GM19239 (cell line): ENCODE data around the gene KLC4.

Source experiments
- DNase-seq: peaks from one replicate; pipeline ENCODE4 v3.0.0; 2011; ENCODE audit warnings: low spot score; ENCODE audit not compliant: insufficient read length
- FAIRE-seq: peaks from 2 replicates; lab custom pipeline; 2011; peaks lifted over from hg19 to GRCh38; lab: Jason Lieb, UNC

KLC4 gene

GRCh38 chr6:43059168-43060033 lies at the start of gene KLC4, which contains the start of gene MRPL2:
Gene KLC4, plus strand, starts transcription at chr6:43059631. Its CDS starts 1,705 bp downstream, at chr6:43061336.
Gene MRPL2, minus strand, starts transcription at chr6:43059434. Its CDS starts 53 bp downstream, at chr6:43059381.
- FAIRE-seq: peak; percentile 92
- DNase-seq: peak; percentile 98

DNA sequence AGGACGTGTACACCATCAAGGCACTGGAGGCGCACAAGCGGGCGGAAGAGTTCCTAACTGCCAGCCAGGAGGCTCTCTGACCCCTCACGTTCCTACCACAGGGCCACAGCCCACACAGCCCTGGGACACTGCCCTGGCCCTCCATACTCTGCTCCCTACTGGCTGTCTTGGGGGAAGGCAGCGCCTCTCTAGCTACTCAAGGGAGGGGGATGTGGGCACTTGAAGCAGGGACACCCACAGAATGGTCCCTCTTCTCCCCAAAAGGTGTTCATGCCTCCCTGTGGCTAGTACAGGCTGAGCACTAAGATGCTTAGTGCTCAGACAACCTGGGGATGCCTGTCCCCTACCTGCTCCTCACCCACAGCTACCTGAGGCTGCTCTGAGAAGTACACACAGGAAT lies 48.2 kb upstream of the KLC4 start:
- DNase-seq (no peak), FAIRE-seq (no peak)

GRCh38 chr6:43012364-43012763 lies 47.1 kb upstream of the KLC4 start:
- DNase-seq (no peak), FAIRE-seq (no peak)

- DNase-seq: no peak
- no peak for FAIRE-seq
These were observed 46.2 kb upstream of the KLC4 start for GRCh38 chr6:43013097-43013842.

DNA sequence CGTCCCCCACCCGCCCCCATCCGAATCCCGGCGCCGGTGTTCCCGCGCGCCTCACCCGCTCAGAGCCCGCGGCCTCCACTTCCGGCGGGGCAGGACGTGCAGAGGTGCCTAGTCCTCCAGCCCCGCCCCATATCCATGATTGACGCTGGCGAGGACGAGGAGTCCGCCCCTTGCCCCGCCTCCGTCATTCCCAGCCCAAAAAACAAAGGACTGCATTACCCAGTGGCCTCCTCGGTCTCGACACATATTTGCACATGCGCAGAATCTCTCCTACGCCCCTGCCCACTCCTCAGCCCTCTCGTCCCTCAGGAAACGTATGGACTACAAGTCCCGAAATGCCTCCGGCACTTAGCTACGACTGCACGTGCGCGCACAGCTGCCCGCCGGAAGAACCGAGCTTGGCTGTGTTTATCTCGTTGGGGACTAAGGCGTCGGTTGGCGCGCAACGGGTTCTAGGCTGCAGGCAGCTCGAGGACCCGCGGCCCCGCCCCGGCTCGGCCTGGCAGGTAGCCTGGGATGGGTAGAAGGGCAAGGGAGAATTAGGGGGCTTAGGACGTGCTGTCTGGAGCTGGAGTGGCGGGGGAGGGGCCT lies 45.5 kb upstream of the KLC4 start, which contains the start of the genes KLHDC3 and MEA1:
KLHDC3 (plus strand) TSS at position 407 of the 591 bp plus-strand sequence. CDS start 2,944 bp downstream, outside the sequence.
MEA1 (minus strand) TSS at position 104 of the 591 bp plus-strand sequence. CDS start 133 bp downstream, outside the sequence.
- DNase-seq (peak; percentile 96), FAIRE-seq (peak; percentile 98)

GRCh38 chr6:43014434-43014909 lies 45.0 kb upstream of the KLC4 start:
- FAIRE-seq (no peak), DNase-seq (no peak)

DNA sequence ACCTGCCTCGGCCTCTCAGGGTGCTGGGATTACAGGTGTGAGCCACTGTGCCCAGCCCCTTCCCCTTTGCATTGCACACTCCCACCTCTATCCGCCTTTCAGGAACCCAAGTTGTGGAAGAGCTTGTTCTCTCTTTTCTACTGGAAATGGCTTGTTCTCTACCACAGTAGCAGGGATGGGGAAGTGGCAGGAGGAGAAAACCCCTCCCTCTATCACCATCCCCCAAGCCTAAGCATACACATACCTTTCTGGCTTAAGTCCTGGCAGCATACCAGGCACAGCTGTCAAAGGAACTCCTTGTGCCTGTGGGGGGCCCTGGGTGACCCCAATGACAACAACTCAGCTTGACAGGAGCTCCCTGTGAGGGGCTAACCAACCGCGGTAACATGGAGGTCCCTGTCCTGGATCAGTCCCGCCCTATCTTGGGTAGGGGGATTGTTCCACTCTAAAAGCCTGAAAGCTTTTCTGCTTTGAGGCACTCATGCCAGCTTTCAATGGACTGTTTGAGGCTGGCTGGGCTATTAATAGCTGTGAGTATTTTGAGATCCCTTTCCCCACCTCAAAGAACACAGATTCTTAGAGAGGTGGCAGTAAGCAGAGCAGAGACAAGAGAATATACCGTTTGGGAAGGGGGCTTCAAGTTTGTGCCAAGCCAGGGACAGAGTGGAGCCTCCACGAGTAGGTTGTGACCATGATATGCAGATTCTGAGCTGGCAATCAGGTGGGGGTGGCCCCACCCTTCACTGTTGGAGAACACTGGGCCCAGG lies 43.1 kb upstream of the KLC4 start:
- FAIRE-seq: no peak
- no peak for DNase-seq

- FAIRE-seq (no peak), DNase-seq (no peak)
These were observed 42.5 kb upstream of the KLC4 start for GRCh38 chr6:43016943-43017334.

GRCh38 chr6:43019152-43019551 lies 40.3 kb upstream of the KLC4 start:
- DNase-seq: no peak

DNA sequence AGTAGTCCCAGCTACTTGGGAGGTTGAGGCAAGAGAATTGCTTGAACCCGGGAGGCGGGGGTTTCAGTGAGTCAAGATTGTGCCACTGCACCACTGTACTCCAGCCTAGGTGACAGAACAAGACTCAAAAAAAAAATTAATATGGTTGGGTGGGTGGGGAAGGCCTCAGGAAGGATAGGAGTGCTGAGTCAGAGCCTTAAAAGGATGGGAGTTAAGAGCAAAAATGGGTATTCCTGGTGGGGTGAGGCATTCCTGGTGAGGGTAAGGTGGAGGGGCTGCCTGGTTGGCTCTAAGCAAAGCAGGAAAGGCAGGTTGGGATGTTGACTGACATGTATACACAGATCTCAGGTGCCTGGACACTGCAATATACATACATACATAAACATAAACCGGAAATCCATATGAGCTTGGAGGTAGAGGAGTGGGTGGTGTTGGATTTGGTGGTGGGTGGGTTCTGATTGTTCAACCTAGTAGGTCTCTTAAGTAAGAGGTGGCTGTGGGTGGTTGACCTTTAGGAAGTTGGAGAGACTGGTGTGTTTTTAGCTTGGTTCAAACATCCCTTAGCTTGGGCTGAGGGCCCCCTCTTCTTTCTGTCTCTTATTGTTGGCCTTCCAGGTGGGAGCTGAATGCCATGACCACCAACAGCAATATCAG lies 39.3 kb upstream of the KLC4 start:
- no peak for DNase-seq
- no peak for FAIRE-seq

More at GRCh38 chr6:43019152-43019551, 40.3 kb upstream of the KLC4 start:
- no peak for FAIRE-seq

GRCh38 chr6:43020847-43021246 lies 38.6 kb upstream of the KLC4 start:
- FAIRE-seq (no peak), DNase-seq (no peak)

- FAIRE-seq (peak; percentile 49), DNase-seq (peak; percentile 82)
These were observed 38.0 kb upstream of the KLC4 start, which contains the start of gene RRP36 for GRCh38 chr6:43021270-43022047. Gene RRP36, plus strand, starts transcription at chr6:43021623. Its CDS starts 32 bp downstream, at chr6:43021655.

DNA sequence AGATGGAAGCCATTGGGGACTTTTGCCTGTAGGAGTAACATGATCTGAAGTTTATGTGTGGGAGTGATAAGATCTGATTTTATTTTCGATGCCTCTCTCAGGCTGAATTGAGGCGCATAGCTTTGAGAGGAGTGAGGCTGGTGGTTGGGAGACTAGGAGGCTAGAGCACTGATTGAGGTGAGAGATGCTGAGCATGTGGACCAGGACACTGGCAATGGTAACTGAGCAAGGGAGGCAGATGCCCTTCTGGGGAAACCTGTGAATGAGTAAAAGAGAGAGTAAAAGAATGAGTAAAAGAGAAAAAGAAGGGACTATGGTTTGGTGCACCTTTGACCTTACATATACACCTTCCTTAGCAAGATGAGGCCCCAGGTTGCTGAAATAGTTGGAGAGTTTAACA lies 35.0 kb upstream of the KLC4 start:
- FAIRE-seq: no peak
- no peak for DNase-seq

DNA sequence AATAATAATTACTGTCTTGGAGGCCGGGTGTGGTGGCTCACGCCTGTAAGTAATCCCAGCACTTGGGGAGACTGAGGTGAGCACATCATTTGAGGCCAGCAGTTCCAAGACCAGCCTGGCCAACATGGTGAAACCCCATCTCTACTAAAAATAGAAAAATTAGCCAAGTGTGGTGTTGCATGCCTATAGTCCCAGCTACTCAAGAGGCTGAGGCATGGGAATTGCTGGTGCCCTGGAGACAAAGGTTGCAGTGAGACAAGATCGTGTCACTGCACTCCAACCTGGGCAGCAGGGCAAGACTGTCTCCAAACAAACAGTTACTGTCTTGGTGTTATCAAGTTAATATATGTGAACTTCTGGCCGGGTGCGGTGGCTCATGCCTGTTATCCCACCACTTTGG lies 33.1 kb upstream of the KLC4 start:
- FAIRE-seq (no peak), DNase-seq (no peak)

- no peak for FAIRE-seq
- DNase-seq: no peak
These were observed 30.3 kb upstream of the KLC4 start for GRCh38 chr6:43029120-43029519.

DNA sequence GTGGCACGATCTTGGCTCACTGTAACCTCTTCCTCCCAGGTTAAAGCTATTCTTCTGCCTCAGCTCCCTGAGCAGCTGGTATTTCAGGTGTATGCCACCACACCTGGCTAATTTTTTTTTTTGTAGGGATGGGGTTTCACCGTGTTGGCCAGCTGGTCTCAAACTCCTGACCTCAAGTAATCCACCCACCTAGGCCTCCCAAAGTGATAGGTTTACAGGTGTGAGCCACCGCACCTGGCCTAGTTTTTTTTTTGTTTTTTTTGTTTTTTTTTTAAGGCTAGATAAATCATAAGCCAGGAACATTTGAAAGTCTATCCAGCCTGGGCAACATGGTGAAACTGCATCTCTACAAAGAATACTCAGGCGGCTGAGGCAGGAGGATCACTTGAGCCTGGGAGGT lies 27.1 kb upstream of the KLC4 start:
- DNase-seq (no peak), FAIRE-seq (no peak)

- FAIRE-seq (no peak), DNase-seq (no peak)
These were observed 25.8 kb upstream of the KLC4 start for GRCh38 chr6:43033496-43034189.

DNA sequence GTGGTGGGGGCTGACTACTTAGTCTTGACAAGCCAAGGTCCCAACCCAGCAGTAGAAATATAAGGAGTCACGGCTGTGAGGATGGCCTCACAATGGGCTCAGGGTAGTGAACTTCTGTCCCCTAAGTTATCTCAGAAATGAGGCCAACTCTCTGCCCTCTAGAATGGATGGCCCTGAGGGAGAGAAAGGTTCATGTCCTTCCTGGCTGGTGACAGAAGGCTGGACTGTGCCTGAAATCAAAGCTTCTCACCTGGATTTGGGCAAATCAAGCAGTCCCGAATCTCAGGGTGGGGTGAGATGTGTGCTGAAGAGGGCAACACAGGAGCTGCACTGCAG lies 25.3 kb upstream of the KLC4 start:
- DNase-seq (no peak), FAIRE-seq (no peak)
